Measurements from ENCODE around the gene COBL. TPM values are rescaled to one million over a fixed set of nuclear protein-coding genes. Genes with fewer than 3 reads are reported as not detected.

The COBL gene
- total RNA-seq, 1 experiment from 2014 or later = 52.3 TPM

- no peak overlapping the region for H2AK5ac ChIP-seq (ENCODE audit: insufficient read length, low read length)
- H3K4me1 Mint-ChIP-seq = peaks cover 62% of the 10 kb centered on the region in 2 experiments
- H3K4ac ChIP-seq (ENCODE audit: low read depth, low read length) = no peak overlapping the region; the same call in 1 of the 2 replicates
- peak overlapping the region; percentile 77 for H3K56ac ChIP-seq (ENCODE audit: insufficient read length, low read depth, low read length)
- H3K79me2 ChIP-seq (ENCODE audit: insufficient read depth, low read length) = peaks cover 5% of the 10 kb centered on the region; the same call in 1 of the 2 replicates
- peak overlapping the region; percentile 97 for H3K27ac ChIP-seq (ENCODE audit: insufficient read length, low read depth, low read length)
- no peak overlapping the region for H3T11ph ChIP-seq (ENCODE audit: low read length)
- peaks cover 12% of the 10 kb centered on the region; the same call in 1 of the 2 replicates for H3K4me1 ChIP-seq (ENCODE audit: insufficient read depth, low read length)
- peak overlapping the region; percentile 83 for H2BK120ac ChIP-seq (ENCODE audit: low read depth, low read length, poor library complexity, severe bottlenecking)
- no peak overlapping the region for H2BK20ac ChIP-seq (ENCODE audit: low read depth, low read length, poor library complexity, severe bottlenecking)
- peak overlapping the region; percentile 97 for H2BK12ac ChIP-seq (ENCODE audit: insufficient read length, low read depth, low read length)
- peak overlapping the region; percentile 98 for H2BK5ac ChIP-seq (ENCODE audit: insufficient read length, low read length)
- H3K27ac Mint-ChIP-seq = peak overlapping the region; percentile 99 to 100 (median 99)
- H3K4me3 Mint-ChIP-seq = peak overlapping the region; percentile 65 to 73
- no peak overlapping the region for H3K23ac ChIP-seq (ENCODE audit: insufficient read length, low read depth, low read length)
- peak overlapping the region; percentile 79 for H3K18ac ChIP-seq (ENCODE audit: insufficient read length, low read depth, low read length)
- H3K9me3 ChIP-seq (ENCODE audit: control insufficient read depth, low read depth, low read length) = no peaks in the 10 kb centered on the region
- TF ChIP-seq CTCF (conservative IDR thresholded peaks at IDR 0.05) = no peak
- peaks cover 5% of the 10 kb centered on the region for H3K23me2 ChIP-seq (ENCODE audit: insufficient read length, low read depth, low read length, poor library complexity, severe bottlenecking)
- no CpG with 5 or more reads among the region's 6 CpGs for WGBS (ENCODE audit: extremely low coverage, insufficient read length, low lambda C conversion rate)
- H3K9me3 Mint-ChIP-seq = no peaks in the 10 kb centered on the region; a peak in 1 of 5 replicates
- H4K8ac ChIP-seq (replicated peaks; ENCODE audit: insufficient read length, low read depth, low read length) = no peak overlapping the region
- H2BK15ac ChIP-seq (ENCODE audit: low read depth, low read length) = no peak overlapping the region
- H4K20me1 ChIP-seq (ENCODE audit: control insufficient read depth, insufficient read depth, insufficient read length) = no peaks in the 10 kb centered on the region
- no peak overlapping the region for H2AFZ ChIP-seq (ENCODE audit: low read length)
- no peaks in the 10 kb centered on the region for H3K27me3 ChIP-seq (ENCODE audit: insufficient read depth, low read length)
- H3K36me3 Mint-ChIP-seq (ENCODE audit: insufficient read depth in 1 of 3, low read depth in 3 of 3) = peaks cover 0 to 8% (median 0%) of the 10 kb centered on the region in 3 experiments; a peak in 4 of 7 replicates
- H3K4me2 ChIP-seq (ENCODE audit: insufficient read depth, insufficient read length, low read length) = peak overlapping the region; percentile 53
- H4K5ac ChIP-seq (ENCODE audit: insufficient read length, low read depth, low read length) = peak overlapping the region; percentile 95
- H3K14ac ChIP-seq (ENCODE audit: insufficient read depth, low read length) = peak overlapping the region; percentile 85
- peak overlapping the region; percentile 80 for H3K9ac ChIP-seq (ENCODE audit: extremely low read depth, insufficient read length, low read length)
- H4K91ac ChIP-seq (ENCODE audit: insufficient read length, low read depth, low read length) = peak overlapping the region; percentile 42
- no peaks in the 10 kb centered on the region for H3K27me3 Mint-ChIP-seq (ENCODE audit: low read depth)
- H3K79me1 ChIP-seq (ENCODE audit: insufficient read depth, low read depth, low read length, poor library complexity, severe bottlenecking) = no peaks in the 10 kb centered on the region
- DNase-seq = peak; percentile 93
Observed at GRCh38 chr7:51327287-51327717, 10.7 kb upstream of the COBL start.

Measured in H9 (cell line).